ENCODE data around the gene CAMK1D. TPM values are rescaled to one million over a fixed set of nuclear protein-coding genes. Genes with fewer than 3 reads are reported as not detected.

CAMK1D gene
- total RNA-seq, 1 experiment from 2014 or later: 6.3 TPM

DNA sequence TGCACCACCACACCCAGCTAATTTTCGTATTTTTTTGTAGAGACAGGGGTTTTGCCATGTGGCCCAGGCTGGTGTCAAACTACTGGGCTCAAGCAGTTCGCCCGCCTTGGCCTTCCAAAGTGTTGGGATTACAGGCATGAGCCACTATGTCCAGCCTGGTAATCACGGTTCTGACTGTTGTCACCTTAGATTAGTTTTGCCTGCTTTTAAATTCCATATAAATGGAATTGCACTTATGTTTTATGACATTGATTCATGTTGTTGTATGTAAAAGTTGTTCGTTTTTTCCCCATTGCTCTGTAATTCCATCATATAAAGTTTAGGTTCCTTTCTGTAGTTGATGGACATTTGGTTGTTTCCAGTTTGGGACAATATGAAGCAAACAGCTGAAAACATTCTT lies 106.0 kb downstream of the CAMK1D start:
- Mint-ChIP-seq H3K4me1 (peaks cover 6% of the 10 kb centered on the region in 2 experiments), H3K27me3 (ENCODE audit: low read depth) (no peaks in the 10 kb centered on the region), H3K9me3 (no peaks in the 10 kb centered on the region), H3K36me3 (ENCODE audit: insufficient read depth in 1 of 3, low read depth in 3 of 3) (no peaks in the 10 kb centered on the region), H3K27ac (no peak overlapping the region), H3K4me3 (no peak overlapping the region)
- Histone ChIP-seq H3K4me2 (ENCODE audit: insufficient read depth, insufficient read length, low read length) (no peak overlapping the region), H4K5ac (ENCODE audit: insufficient read length, low read depth, low read length) (no peak overlapping the region), H2AK5ac (ENCODE audit: insufficient read length, low read length) (no peak overlapping the region), H2BK5ac (ENCODE audit: insufficient read length, low read length) (no peak overlapping the region), H3K23ac (ENCODE audit: insufficient read length, low read depth, low read length) (no peak overlapping the region), H3K9ac (ENCODE audit: extremely low read depth, insufficient read length, low read length) (no peak overlapping the region), H4K91ac (ENCODE audit: insufficient read length, low read depth, low read length) (no peak overlapping the region), H2BK120ac (ENCODE audit: low read depth, low read length, poor library complexity, severe bottlenecking) (no peak overlapping the region), H3K4me1 (ENCODE audit: insufficient read depth, low read length) (no peaks in the 10 kb centered on the region), H3K79me2 (ENCODE audit: insufficient read depth, low read length) (no peaks in the 10 kb centered on the region), H3K27me3 (ENCODE audit: insufficient read depth, low read length) (no peaks in the 10 kb centered on the region), H3K14ac (ENCODE audit: insufficient read depth, low read length) (no peak overlapping the region), H3K4ac (ENCODE audit: low read depth, low read length) (no peak overlapping the region), H4K20me1 (ENCODE audit: control insufficient read depth, insufficient read depth, insufficient read length) (no peaks in the 10 kb centered on the region), H3K9me3 (ENCODE audit: control insufficient read depth, low read depth, low read length) (no peaks in the 10 kb centered on the region), H3K56ac (ENCODE audit: insufficient read length, low read depth, low read length) (no peak overlapping the region), H2BK15ac (ENCODE audit: low read depth, low read length) (no peak overlapping the region), H3T11ph (ENCODE audit: low read length) (no peak overlapping the region), H3K79me1 (ENCODE audit: insufficient read depth, low read depth, low read length, poor library complexity, severe bottlenecking) (no peaks in the 10 kb centered on the region), H3K27ac (ENCODE audit: insufficient read length, low read depth, low read length) (no peak overlapping the region), H3K18ac (ENCODE audit: insufficient read length, low read depth, low read length) (no peak overlapping the region), H2BK20ac (ENCODE audit: low read depth, low read length, poor library complexity, severe bottlenecking) (no peak overlapping the region), H3K23me2 (ENCODE audit: insufficient read length, low read depth, low read length, poor library complexity, severe bottlenecking) (no peaks in the 10 kb centered on the region), H2AFZ (ENCODE audit: low read length) (no peak overlapping the region), H4K8ac (replicated peaks; ENCODE audit: insufficient read length, low read depth, low read length) (no peak overlapping the region), H2BK12ac (ENCODE audit: insufficient read length, low read depth, low read length) (no peak overlapping the region)
- DNase-seq: no peak
- TF ChIP-seq, protein P1, sequence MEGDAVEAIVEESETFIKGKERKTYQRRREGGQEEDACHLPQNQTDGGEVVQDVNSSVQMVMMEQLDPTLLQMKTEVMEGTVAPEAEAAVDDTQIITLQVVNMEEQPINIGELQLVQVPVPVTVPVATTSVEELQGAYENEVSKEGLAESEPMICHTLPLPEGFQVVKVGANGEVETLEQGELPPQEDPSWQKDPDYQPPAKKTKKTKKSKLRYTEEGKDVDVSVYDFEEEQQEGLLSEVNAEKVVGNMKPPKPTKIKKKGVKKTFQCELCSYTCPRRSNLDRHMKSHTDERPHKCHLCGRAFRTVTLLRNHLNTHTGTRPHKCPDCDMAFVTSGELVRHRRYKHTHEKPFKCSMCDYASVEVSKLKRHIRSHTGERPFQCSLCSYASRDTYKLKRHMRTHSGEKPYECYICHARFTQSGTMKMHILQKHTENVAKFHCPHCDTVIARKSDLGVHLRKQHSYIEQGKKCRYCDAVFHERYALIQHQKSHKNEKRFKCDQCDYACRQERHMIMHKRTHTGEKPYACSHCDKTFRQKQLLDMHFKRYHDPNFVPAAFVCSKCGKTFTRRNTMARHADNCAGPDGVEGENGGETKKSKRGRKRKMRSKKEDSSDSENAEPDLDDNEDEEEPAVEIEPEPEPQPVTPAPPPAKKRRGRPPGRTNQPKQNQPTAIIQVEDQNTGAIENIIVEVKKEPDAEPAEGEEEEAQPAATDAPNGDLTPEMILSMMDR (conservative IDR thresholded peaks at IDR 0.05): no peak
- WGBS (ENCODE audit: extremely low coverage, insufficient read length, low lambda C conversion rate): no CpG with 5 or more reads among the region's 5 CpGs

Measured in H9 (cell line).